ENCODE results near the gene DPYD.

Gene DPYD

GRCh38 chr1:97094247-97094972 lies 826.4 kb downstream of the DPYD start:
- peak; percentile 70 to 74 for DNase-seq (ENCODE audit: low read depth in 2 of 2)

GRCh38 chr1:97093741-97094140 lies 827.1 kb downstream of the DPYD start:
- DNase-seq (ENCODE audit: low read depth in 2 of 2), result peak; percentile 44 to 48

- DNase-seq (ENCODE audit: low read depth in 2 of 2), result no peak
Observed at GRCh38 chr1:97092824-97093223, 828.0 kb downstream of the DPYD start.

GRCh38 chr1:97091679-97092078 lies 829.2 kb downstream of the DPYD start:
- no peak for DNase-seq (ENCODE audit: low read depth in 2 of 2)

GRCh38 chr1:97091263-97091662 lies 829.6 kb downstream of the DPYD start:
- no peak for DNase-seq (ENCODE audit: low read depth in 2 of 2)

- DNase-seq (ENCODE audit: low read depth in 2 of 2), result no peak
Observed at GRCh38 chr1:97090725-97091124, 830.1 kb downstream of the DPYD start.

GRCh38 chr1:97089173-97089572 lies 831.7 kb downstream of the DPYD start:
- DNase-seq (ENCODE audit: low read depth in 2 of 2), result no peak

- no peak for DNase-seq (ENCODE audit: low read depth in 2 of 2)
Observed at GRCh38 chr1:97088391-97088790, 832.4 kb downstream of the DPYD start.

- DNase-seq (ENCODE audit: low read depth in 2 of 2), result peak in 1 of 2 experiments; percentile 47
Observed at GRCh38 chr1:97084546-97084945, 836.3 kb downstream of the DPYD start.

- DNase-seq (ENCODE audit: low read depth in 2 of 2), result no peak
Observed at GRCh38 chr1:97082160-97082848, 838.5 kb downstream of the DPYD start.

- no peak for DNase-seq (ENCODE audit: low read depth in 2 of 2)
Observed at GRCh38 chr1:97078872-97079271, 842.0 kb downstream of the DPYD start.

GRCh38 chr1:97077221-97077620 lies 843.6 kb downstream of the DPYD start:
- DNase-seq (ENCODE audit: low read depth in 2 of 2), result no peak

- no peak for DNase-seq (ENCODE audit: low read depth in 2 of 2)
Observed at GRCh38 chr1:97074771-97075170, 846.1 kb downstream of the DPYD start.

GRCh38 chr1:97073936-97074335 lies 846.9 kb downstream of the DPYD start:
- DNase-seq (ENCODE audit: low read depth in 2 of 2), result no peak

- no peak for DNase-seq (ENCODE audit: low read depth in 2 of 2)
Observed at GRCh38 chr1:97073169-97073568, 847.7 kb downstream of the DPYD start.

GRCh38 chr1:97071173-97071572 lies 849.7 kb downstream of the DPYD start:
- DNase-seq (ENCODE audit: low read depth in 2 of 2), result no peak

- no peak for DNase-seq (ENCODE audit: low read depth in 2 of 2)
Observed at GRCh38 chr1:97070376-97070775, 850.5 kb downstream of the DPYD start.

- DNase-seq (ENCODE audit: low read depth in 2 of 2), result no peak
Observed at GRCh38 chr1:97069312-97069711, 851.5 kb downstream of the DPYD start.

GRCh38 chr1:97066860-97067259 lies 854.0 kb downstream of the DPYD start:
- DNase-seq (ENCODE audit: low read depth in 2 of 2), result no peak

GRCh38 chr1:97063532-97063931 lies 857.3 kb downstream of the DPYD start:
- no peak for DNase-seq (ENCODE audit: low read depth in 2 of 2)

GRCh38 chr1:97061604-97062003 lies 859.2 kb downstream of the DPYD start:
- no peak for DNase-seq (ENCODE audit: low read depth in 2 of 2)

GRCh38 chr1:97056386-97056785 lies 864.4 kb downstream of the DPYD start:
- DNase-seq (ENCODE audit: low read depth in 2 of 2), result no peak

GRCh38 chr1:97053268-97053667 lies 867.6 kb downstream of the DPYD start:
- no peak for DNase-seq (ENCODE audit: low read depth in 2 of 2)

All from fibroblast of skin of left biceps (primary cell).